MM.1S (cell line): ENCODE measurements around the gene ARHGAP26.

Experiments
- DNase-seq: peaks from one replicate; pipeline ENCODE4 v3.0.0-alpha.2; 2015
- H2AFZ ChIP-seq: fragments of 300-600 bp; sonication (generic); 2 replicates; pipeline ENCODE4 v1.6.0; 2016; ENCODE audit warnings: antibody characterized with exemption, low read length
- H3F3A ChIP-seq: fragments of 300-600 bp; sonication (generic); 2 replicates; pipeline ENCODE4 v1.6.1; 2016; ENCODE audit warnings: mild to moderate bottlenecking, antibody characterized with exemption, low read length, moderate library complexity, mixed read lengths; ENCODE audit not compliant: insufficient read depth
- H3K27ac ChIP-seq: fragments of 300-600 bp; sonication (generic); 2 replicates; pipeline ENCODE4 v1.5.1; 2016; ENCODE audit warnings: mild to moderate bottlenecking, low read length
- H3K27me3 ChIP-seq: fragments of 300-600 bp; sonication (generic); replicated peaks from 2 replicates; pipeline ENCODE4 v1.6.0; 2016; ENCODE audit warnings: low read length; ENCODE audit not compliant: insufficient read depth
- H3K36me3 ChIP-seq: fragments of 300-600 bp; sonication (generic); replicated peaks from 2 replicates; pipeline ENCODE4 v1.6.1; 2016; ENCODE audit warnings: mild to moderate bottlenecking, low read length, mixed read lengths; ENCODE audit not compliant: insufficient read depth
- H3K4me1 ChIP-seq: fragments of 300-600 bp; sonication (generic); 2 replicates; pipeline ENCODE4 v1.6.1; 2016; ENCODE audit warnings: low read length, mixed read lengths
- H3K4me2 ChIP-seq: fragments of 300-600 bp; sonication (generic); 2 replicates; pipeline ENCODE4 v1.6.0; 2016; ENCODE audit warnings: low read depth, low read length
- H3K4me3 ChIP-seq: fragments of 300-600 bp; sonication (generic); 2 replicates; pipeline ENCODE4 v1.5.1; 2016; ENCODE audit warnings: low read length, mixed read lengths
- H3K79me2 ChIP-seq: fragments of 300-600 bp; sonication (generic); 2 replicates; pipeline ENCODE4 v1.6.1; 2016; ENCODE audit warnings: mixed run types, low read length, mixed read lengths
- H3K9ac ChIP-seq: fragments of 300-600 bp; sonication (generic); 2 replicates; pipeline ENCODE4 v1.6.1; 2016; ENCODE audit warnings: low read length, mixed read lengths
- H3K9me2 ChIP-seq: fragments of 300-600 bp; sonication (generic); replicated peaks from 2 replicates; pipeline ENCODE4 v1.6.1; 2016; ENCODE audit warnings: mild to moderate bottlenecking, low read length, mixed read lengths; ENCODE audit not compliant: insufficient read depth
- H3K9me3 ChIP-seq: fragments of 300-600 bp; sonication (generic); replicated peaks from 2 replicates; pipeline ENCODE4 v1.6.1; 2016; ENCODE audit warnings: mild to moderate bottlenecking, low read length, mixed read lengths; ENCODE audit not compliant: insufficient read depth
- H4K20me1 ChIP-seq: fragments of 300-600 bp; sonication (generic); 2 replicates; pipeline ENCODE4 v1.6.1; 2016; ENCODE audit warnings: mild to moderate bottlenecking, low read length, moderate library complexity, mixed read lengths; ENCODE audit not compliant: insufficient read depth
- EZH2 ChIP-seq: fragments of 300-600 bp; sonication (generic); optimal IDR thresholded peaks from 2 replicates; pipeline ENCODE3; 2017; ENCODE audit warnings: low read depth, mild to moderate bottlenecking, antibody characterized with exemption, low read length, mixed read lengths
- EZH2phosphoT487 ChIP-seq: fragments of 300-600 bp; sonication (generic); IDR thresholded peaks from 2 replicates; pipeline ENCODE4 v1.6.1; 2018; ENCODE audit warnings: antibody characterized with exemption, low read length
- TF ChIP-seq, protein P1 (sequence below): fragments of 300-600 bp; sonication (generic); IDR thresholded peaks from 2 replicates; pipeline ENCODE4 v1.5.1; 2016; ENCODE audit warnings: antibody characterized with exemption, low read length, mixed read lengths

ARHGAP26 gene

DNA sequence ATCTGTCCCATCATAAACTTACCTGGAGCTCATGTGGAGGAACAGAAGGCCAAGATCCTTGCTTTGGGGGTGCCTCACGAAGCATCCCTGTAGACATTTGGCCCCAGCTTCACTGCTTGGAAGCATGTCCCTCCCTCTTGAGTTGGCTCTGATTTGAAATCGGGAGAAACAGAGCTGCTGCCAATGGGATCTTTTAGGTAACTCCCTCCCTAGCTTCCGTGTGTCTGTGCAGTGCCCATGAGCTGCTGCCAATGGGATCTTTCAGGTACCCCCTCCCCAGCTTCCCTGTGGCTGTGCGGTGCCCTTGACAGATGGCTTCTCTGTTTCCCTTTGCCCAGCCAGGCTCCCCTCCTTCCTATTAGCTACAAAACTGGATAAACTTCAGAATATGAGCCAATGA is 455.3 kb downstream of the ARHGAP26 start:
- no peak overlapping the region for H3K4me3 ChIP-seq
- no peak for DNase-seq
- no peak overlapping the region for H3K9ac ChIP-seq
- no peaks in the 10 kb centered on the region for H3K79me2 ChIP-seq
- H3K36me3 ChIP-seq: no peaks in the 10 kb centered on the region
- H2AFZ ChIP-seq: no peak overlapping the region
- H3K27ac ChIP-seq: no peak overlapping the region
- no peak overlapping the region for H3K4me2 ChIP-seq
- no peaks in the 10 kb centered on the region for H3K27me3 ChIP-seq
- no peaks in the 10 kb centered on the region for H3K9me3 ChIP-seq
- H4K20me1 ChIP-seq: no peaks in the 10 kb centered on the region
- peaks cover 19% of the 10 kb centered on the region for H3F3A ChIP-seq
- TF ChIP-seq EZH2phosphoT487 (no peak), EZH2 (no peak)
- TF ChIP-seq, protein P1, sequence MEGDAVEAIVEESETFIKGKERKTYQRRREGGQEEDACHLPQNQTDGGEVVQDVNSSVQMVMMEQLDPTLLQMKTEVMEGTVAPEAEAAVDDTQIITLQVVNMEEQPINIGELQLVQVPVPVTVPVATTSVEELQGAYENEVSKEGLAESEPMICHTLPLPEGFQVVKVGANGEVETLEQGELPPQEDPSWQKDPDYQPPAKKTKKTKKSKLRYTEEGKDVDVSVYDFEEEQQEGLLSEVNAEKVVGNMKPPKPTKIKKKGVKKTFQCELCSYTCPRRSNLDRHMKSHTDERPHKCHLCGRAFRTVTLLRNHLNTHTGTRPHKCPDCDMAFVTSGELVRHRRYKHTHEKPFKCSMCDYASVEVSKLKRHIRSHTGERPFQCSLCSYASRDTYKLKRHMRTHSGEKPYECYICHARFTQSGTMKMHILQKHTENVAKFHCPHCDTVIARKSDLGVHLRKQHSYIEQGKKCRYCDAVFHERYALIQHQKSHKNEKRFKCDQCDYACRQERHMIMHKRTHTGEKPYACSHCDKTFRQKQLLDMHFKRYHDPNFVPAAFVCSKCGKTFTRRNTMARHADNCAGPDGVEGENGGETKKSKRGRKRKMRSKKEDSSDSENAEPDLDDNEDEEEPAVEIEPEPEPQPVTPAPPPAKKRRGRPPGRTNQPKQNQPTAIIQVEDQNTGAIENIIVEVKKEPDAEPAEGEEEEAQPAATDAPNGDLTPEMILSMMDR: no peak
- no peaks in the 10 kb centered on the region for H3K9me2 ChIP-seq
- peaks cover 37% of the 10 kb centered on the region for H3K4me1 ChIP-seq

DNA sequence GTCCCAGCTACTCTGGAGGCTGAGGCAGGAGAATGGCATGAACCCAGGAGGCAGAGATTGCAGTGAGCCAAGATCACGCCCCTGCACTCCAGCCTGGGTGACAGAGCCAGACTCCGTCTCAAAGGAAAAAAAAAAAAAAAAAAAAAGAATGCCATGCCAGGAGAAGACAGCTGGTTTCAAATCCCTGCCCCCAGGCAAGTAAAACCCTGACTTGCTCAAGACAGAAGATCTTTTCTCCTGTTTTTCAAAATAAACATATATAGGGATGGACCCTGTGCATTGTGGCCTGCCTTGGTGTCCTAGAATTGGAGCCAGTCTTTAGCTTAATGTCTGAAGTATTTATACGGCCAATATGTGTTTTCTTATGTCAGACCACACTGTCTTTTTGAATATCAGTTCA is 456.2 kb downstream of the ARHGAP26 start:
- no peak overlapping the region for H2AFZ ChIP-seq
- H3K36me3 ChIP-seq: no peaks in the 10 kb centered on the region
- H3K4me1 ChIP-seq: peaks cover 35% of the 10 kb centered on the region
- no peak overlapping the region for H3K27ac ChIP-seq
- no peaks in the 10 kb centered on the region for H3K9me3 ChIP-seq
- H4K20me1 ChIP-seq: no peaks in the 10 kb centered on the region
- H3K9me2 ChIP-seq: no peaks in the 10 kb centered on the region
- H3F3A ChIP-seq: peaks cover 19% of the 10 kb centered on the region; the same call in 1 of the 2 replicates
- TF ChIP-seq EZH2: no peak
- TF ChIP-seq, protein P1: no peak
- no peak for TF ChIP-seq EZH2phosphoT487
- no peaks in the 10 kb centered on the region for H3K27me3 ChIP-seq
- no peak for DNase-seq
- H3K9ac ChIP-seq: no peak overlapping the region
- no peak overlapping the region for H3K4me2 ChIP-seq
- no peaks in the 10 kb centered on the region for H3K79me2 ChIP-seq
- no peak overlapping the region for H3K4me3 ChIP-seq

DNA sequence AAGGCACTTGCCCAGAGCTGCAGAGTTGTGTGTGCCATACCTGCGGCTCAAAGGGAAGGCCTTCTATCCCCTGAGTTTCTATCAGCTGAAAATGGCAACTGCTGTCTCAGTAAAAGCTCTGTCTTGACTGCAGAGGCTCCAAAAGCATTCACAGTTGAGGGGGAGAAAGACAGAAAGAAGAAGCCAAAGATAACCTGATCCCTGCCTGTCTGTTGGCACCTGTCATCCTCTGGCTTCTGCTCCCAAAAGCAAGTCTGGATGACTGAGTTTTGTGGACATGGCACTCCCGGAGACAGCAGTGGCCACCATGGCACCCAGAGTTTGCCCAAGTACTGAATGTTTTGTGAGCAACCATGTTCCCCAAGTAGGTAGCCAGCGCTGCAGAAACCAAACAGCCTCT is 456.7 kb downstream of the ARHGAP26 start:
- no peaks in the 10 kb centered on the region for H3K9me3 ChIP-seq
- no peak for TF ChIP-seq EZH2
- TF ChIP-seq, protein P1: no peak
- TF ChIP-seq EZH2phosphoT487: no peak

DNA sequence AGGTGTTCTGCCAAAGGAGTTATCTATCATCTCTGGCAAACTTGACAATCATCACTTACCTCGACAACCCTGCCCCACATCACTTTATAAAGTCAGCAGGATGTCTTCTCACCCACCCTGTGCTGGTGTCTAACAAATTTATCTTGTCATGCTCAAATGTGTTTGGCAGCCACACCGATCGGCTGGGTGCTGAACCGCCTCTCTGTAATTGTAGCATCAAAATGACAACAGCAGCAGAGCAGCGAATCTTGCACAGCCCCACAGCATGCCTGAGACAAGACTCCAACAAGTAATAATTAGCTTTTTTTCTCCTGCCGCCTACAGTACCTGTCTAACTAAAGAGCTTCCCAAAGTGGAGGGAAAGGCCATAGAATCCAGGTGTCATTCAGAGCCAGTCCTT is 457.1 kb downstream of the ARHGAP26 start:
- H3F3A ChIP-seq: peaks cover 19% of the 10 kb centered on the region; the same call in 1 of the 2 replicates
- H3K79me2 ChIP-seq: no peaks in the 10 kb centered on the region
- H4K20me1 ChIP-seq: no peaks in the 10 kb centered on the region
- H3K4me2 ChIP-seq: no peak overlapping the region
- no peaks in the 10 kb centered on the region for H3K9me2 ChIP-seq
- no peaks in the 10 kb centered on the region for H3K27me3 ChIP-seq
- TF ChIP-seq, protein P1: no peak
- TF ChIP-seq EZH2 (no peak), EZH2phosphoT487 (no peak)
- no peaks in the 10 kb centered on the region for H3K9me3 ChIP-seq
- H3K36me3 ChIP-seq: no peaks in the 10 kb centered on the region
- H2AFZ ChIP-seq: no peak overlapping the region
- H3K27ac ChIP-seq: no peak overlapping the region
- H3K4me1 ChIP-seq: peaks cover 26% of the 10 kb centered on the region
- H3K4me3 ChIP-seq: no peak overlapping the region
- H3K9ac ChIP-seq: no peak overlapping the region
- DNase-seq: no peak

More for the DNA sequence above, 456.7 kb downstream of the ARHGAP26 start:
- DNase-seq: no peak
- Histone ChIP-seq H3K36me3 (no peaks in the 10 kb centered on the region), H3K4me3 (no peak overlapping the region), H4K20me1 (no peaks in the 10 kb centered on the region), H3K4me2 (no peak overlapping the region), H3K9me2 (no peaks in the 10 kb centered on the region), H3K79me2 (no peaks in the 10 kb centered on the region), H2AFZ (no peak overlapping the region), H3K9ac (no peak overlapping the region), H3K27ac (no peak overlapping the region), H3F3A (peaks cover 19% of the 10 kb centered on the region; the same call in 1 of the 2 replicates), H3K4me1 (peaks cover 30% of the 10 kb centered on the region), H3K27me3 (no peaks in the 10 kb centered on the region)
